Measurements from ENCODE around the gene SCARF2.

The SCARF2 gene

DNA sequence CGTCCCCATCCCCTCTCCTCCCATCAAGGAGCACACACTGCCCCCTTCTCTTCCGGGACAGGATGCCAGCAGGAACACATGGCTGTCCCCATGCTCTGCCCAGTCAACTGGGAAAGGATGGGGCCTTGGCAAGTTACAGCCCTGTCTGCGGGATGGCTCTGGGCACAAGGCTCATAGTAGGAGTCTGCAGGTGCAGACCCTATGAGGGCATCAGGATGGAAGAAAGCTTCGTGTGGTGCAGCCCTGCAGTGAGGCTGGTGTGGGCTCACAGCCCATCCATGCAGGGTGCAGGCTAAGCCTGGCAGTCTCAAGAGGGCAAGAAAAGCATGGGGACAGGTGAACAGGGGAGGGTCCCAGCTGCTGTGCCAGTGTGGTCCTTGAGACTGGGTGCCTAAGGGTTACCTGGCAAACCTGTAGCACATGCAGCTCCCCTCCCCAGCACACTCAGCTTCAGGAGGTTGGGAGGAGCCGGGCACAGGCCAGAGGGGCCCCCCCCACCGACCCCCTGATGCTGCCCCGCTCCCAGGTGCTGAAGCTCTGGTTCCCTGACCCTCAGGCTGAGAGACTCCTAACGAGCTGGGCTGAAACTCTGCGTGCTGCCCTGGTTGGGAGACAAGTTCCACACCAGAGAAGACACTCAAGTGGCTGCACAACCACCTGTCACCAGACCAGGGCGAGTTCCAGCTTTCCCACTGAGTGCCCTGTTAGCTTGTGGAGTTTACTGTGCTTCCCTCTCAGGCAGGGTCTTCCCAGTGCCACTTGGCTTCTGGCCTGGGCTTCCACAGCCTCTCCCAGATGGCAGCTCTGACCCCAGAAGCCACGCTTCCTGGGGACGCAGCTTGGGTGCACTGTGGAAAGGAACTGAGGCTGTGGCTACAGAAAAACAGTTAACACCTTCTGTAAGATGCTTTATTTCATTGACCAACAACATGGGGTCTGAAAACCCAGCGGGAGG is 3.3 kb upstream of the SCARF2 start:
- no peak for DNase-seq (ENCODE audit: low read depth in 2 of 2)

DNA sequence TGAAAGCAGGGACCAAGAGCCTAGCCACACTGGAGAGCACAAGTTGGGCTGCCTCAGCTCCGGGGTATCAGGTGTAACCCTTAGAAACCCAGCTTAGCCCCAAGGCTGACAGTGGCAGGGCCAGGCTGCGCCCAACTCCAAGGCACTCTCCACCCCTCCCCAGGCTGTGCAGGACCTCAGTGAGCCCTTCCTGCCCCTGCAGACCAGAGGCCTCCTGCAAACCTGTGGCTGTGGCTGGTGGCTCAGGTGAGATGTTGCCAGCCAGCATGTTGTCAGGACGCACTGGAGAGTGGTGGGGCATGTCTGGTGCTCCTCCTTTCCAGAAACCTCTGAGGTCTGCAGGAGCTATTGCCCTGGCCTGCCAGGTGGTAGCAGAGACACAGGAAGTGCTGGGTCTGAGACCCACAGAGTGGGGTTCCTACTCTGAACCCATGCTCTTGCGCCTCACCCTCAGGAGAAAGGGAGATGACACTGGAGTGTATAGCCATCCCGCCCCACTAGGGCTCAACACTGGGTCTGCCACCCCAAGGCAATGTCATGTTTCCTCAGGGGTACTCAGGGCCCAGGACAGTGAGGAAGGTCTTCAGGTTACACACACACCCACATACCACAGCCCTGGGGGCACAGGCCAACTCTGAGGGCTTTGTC is 2.4 kb upstream of the SCARF2 start:
- DNase-seq (ENCODE audit: low read depth in 2 of 2): no peak

GRCh38 chr22:20439556-20439927 is 1.9 kb upstream of the SCARF2 start:
- no peak for DNase-seq (ENCODE audit: low read depth in 2 of 2)

DNA sequence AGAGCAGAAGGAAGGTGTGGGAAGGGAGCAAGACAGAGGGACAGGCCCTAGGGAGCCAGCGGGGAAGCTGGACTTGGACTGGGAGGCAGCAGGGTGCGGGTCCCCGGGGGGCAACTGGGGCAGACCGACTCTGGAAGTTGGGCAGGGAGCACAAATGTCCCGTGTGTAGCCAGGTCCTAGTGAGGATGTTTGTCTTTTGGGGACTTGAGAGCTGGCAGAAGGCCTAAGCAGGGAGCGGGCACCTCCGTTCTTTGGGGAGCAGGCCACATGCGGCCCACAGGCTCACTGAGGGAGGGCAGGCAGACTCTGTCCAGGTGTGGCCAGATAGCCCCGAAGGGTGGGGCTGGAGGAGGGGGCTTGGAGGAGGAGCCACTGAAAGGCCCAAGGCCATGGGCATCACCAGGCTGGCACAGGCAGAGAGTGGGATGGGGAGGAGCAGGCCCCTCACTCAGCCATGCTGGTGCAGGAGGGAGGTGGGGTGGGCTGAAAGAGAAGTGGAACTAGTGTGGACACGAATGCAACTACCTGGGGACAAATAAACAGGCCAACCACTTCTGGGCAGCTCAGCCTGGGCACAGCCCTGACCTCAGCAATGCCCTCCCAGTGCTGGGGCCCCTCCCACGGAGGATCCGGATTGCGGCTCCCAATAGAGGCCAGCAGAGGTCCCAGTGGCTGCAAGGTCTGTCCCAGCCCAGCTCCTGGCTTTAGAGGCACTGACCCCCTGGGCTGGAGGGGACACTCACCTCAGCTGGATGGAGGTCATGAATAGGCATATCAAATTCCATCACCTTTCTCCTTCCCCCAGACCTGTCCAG is 1.3 kb upstream of the SCARF2 start:
- no peak for DNase-seq (ENCODE audit: low read depth in 2 of 2)

DNA sequence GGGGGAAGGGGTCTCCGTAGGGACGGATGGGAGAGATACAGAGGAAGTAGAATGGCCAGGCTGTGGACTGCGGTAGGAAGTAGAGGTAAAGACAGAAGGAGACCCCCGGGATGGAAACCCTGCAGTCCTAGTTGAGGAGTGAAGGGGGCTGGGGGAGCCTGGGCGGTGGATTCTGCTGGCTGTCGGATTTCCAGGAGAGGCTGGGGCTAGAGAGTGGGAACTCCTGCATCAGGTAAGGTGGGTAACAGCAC is 727 bp upstream of the SCARF2 start:
- no peak for DNase-seq (ENCODE audit: low read depth in 2 of 2)

DNA sequence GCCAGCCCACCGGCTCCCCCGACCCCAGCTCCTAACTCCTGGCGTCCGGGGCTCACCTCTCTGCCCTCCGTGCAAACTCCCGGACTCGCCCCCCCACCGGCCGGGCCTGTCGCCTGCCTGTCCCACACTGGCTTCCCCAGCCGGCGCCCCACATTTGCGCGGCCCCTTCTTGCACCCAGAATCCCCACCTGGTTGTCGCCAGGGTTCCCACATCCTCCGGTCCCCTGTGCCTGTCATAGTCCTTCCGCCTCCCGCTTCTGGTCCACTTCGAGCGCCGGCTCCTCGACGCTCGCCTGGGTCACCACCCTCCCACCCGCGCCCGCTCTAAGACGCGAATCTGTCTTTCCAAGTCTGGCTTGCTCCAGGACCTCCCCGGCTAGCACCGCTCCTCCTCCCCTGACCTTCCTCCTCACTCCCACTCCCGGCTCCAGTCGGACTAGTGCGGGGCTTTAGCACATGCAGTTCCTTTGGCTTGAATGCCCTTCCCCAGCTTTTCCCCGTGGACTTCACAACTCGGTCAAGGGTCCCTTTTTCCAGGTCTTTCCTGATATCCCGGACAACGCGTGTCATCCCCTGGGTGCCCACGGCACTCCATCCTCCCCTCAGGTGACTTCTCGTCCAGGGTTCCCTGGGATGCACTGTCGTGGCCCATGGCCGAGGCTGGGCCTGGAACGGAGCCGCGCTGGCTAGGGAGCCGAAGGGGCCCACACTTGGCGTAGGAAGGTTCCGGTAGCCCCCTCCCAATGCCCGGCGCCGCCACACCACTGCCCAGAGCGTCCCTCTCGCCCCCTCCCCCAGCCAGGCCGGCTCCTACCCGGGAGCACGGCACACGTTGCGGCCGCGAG is 635 bp downstream of the SCARF2 start:
- DNase-seq (ENCODE audit: low read depth in 2 of 2): no peak

DNA sequence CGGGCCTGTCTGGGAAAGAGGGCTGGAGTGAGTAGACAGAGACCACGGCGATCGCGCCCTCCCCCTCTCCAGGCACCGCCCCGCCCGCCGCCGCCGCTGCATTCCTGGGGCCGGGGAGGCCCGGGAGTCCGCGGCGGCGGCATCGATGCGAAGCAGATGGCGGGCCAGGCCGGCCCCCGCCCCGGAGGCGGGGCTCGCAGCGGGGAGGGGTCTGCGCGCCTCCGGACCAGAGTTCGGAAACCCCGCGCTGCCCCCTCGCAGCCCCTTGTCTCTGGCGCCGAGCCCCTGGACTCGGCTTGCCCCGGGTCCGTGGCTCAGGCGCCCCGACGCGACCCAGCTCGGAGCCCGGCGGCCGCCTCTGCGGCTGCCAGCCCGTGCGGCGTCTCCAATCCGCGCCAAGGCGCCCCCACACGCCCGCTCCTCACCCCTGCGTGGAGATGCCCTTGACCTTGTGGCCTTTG is 1.3 kb downstream of the SCARF2 start:
- DNase-seq (ENCODE audit: low read depth in 2 of 2): no peak

DNA sequence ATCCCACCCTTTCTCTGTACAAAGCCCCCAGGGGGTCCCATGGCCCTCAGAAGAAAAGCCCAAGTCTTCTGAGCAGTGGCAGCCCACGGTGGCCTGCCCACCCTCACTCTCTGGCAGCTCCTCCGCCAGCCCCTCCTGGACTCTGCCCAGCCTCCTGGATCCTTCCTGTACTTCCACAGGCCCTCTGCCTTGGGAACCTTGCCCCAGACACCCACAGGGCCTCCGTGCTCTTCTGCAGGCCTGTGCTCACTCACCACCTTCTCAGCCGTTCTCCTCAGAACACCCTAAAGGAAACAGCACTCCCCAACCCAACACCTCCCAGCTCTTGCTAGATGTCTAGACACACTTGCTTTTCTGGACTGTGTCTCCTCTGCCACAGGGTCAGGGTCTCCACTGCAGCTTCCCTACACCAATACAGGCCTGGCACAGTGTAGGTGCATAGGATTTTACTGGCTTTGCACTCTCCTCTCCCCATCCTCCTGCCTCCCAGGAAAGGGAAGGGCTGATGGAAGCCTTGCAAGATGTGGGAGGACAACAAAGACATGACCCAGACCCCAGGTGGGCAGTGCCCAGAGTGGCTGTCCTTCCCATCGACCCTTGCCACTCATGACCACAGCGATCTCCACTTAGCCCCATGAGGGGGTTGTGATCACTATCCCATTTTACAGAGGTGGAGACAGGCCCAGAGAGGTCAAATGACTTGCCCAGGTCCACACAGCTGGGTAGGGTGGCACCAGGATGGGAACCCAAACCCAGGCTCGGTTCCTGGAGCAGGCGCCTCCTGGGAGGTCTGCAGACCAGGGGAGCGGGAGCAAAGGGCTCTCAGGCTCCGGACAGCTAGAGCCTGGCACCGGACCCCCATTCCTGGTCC is 2.0 kb downstream of the SCARF2 start:
- no peak for DNase-seq (ENCODE audit: low read depth in 2 of 2)

- DNase-seq (ENCODE audit: low read depth in 2 of 2): no peak
Observed at GRCh38 chr22:20434773-20435172, 2.9 kb downstream of the SCARF2 start.

- DNase-seq (ENCODE audit: low read depth in 2 of 2): no peak
Observed at GRCh38 chr22:20434264-20434751, 3.3 kb downstream of the SCARF2 start.

DNA sequence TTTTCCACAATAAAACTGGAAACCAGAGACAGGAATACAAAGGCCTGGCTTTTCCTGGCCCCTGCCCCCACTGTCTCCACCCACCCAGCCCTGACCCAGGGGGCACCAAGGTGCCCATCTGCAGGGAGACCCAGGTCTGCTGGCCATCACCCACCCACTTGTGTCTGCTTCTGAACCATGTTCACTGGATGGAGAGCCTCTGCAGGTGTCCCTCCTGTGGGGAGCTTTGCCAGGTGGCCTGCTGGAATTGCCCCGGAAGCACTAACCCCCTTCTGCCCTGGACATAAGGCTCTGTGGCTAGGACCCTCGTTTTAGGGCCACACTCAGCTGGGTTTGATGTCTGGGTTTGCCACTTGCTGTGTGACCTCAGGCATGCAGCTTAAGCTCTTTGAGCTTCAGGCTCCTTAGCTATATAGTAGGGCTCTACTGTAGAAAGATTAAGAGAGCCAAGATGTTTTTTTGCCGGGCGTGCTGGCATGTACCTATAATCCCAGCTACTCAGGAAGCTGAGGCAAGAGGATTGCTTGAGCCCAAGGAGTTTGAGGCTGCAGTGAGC is 3.9 kb downstream of the SCARF2 start:
- no peak for DNase-seq (ENCODE audit: low read depth in 2 of 2)

- DNase-seq (ENCODE audit: low read depth in 2 of 2): no peak
Observed at GRCh38 chr22:20433191-20433590, 4.4 kb downstream of the SCARF2 start.

GRCh38 chr22:20432244-20432686 is 5.4 kb downstream of the SCARF2 start:
- DNase-seq (ENCODE audit: low read depth in 2 of 2): no peak

GRCh38 chr22:20431511-20432192 is 6.0 kb downstream of the SCARF2 start:
- no peak for DNase-seq (ENCODE audit: low read depth in 2 of 2)

- DNase-seq (ENCODE audit: low read depth in 2 of 2): peak; percentile 43 to 47
Observed at GRCh38 chr22:20430720-20431510, 6.7 kb downstream of the SCARF2 start.

DNA sequence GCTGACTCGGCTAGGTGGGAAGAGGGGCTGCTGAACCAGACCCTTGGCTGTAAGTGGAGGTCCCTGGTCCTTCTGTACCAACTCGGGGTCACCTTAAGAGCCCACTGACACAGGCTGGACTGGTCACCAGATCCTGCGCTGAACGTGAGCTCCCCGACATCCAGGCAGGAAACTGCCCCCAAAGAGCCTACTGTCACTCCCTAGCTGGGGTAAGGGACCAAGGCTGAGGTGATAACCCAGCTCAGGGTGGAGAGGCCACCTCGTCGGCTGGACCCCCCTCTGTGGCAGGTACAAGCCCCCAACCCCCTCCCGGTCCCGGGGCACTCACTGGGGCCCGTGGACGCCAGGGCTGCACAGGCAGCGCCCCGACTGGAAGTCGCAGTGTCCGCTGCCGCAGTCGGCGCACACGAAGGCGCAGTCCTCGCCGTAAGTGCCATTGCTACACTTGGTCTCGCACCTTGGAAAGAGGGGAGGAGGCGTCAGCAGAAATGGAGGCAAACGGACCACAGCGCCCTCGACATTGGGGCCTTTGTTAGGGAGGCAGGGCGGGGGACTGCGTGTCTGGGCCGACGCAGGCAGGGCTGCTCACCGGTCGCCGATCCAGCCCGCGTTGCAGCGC is 7.4 kb downstream of the SCARF2 start:
- no peak for DNase-seq (ENCODE audit: low read depth in 2 of 2)

- DNase-seq (ENCODE audit: low read depth in 2 of 2): peak; percentile 70 to 71
Observed at GRCh38 chr22:20429254-20430100, 8.1 kb downstream of the SCARF2 start.

Measured in stimulated activated CD8-positive, alpha-beta memory T cell treated with anti-CD3 and anti-CD28 coated beads, Interleukin-2, amount 100 ng/mL, for 48 hours (primary cell).